GM10266 (cell line): ENCODE measurements around the gene FGF9.

Source experiments
- DNase-seq: peaks from one replicate; pipeline ENCODE4 v3.0.0; 2012; ENCODE audit errors: extremely low spot score
- TF ChIP-seq, protein P1 (sequence below): IDR thresholded peaks from 2 replicates; pipeline ENCODE4 v1.5.1; 2012; ENCODE audit warnings: mild to moderate bottlenecking, low read depth; ENCODE audit not compliant: control insufficient read depth, insufficient read depth; ENCODE audit errors: missing control alignments

Gene FGF9

GRCh38 chr13:21674490-21675009, 3.7 kb downstream of the FGF9 start:
- TF ChIP-seq, protein P1, sequence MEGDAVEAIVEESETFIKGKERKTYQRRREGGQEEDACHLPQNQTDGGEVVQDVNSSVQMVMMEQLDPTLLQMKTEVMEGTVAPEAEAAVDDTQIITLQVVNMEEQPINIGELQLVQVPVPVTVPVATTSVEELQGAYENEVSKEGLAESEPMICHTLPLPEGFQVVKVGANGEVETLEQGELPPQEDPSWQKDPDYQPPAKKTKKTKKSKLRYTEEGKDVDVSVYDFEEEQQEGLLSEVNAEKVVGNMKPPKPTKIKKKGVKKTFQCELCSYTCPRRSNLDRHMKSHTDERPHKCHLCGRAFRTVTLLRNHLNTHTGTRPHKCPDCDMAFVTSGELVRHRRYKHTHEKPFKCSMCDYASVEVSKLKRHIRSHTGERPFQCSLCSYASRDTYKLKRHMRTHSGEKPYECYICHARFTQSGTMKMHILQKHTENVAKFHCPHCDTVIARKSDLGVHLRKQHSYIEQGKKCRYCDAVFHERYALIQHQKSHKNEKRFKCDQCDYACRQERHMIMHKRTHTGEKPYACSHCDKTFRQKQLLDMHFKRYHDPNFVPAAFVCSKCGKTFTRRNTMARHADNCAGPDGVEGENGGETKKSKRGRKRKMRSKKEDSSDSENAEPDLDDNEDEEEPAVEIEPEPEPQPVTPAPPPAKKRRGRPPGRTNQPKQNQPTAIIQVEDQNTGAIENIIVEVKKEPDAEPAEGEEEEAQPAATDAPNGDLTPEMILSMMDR: no peak

GRCh38 chr13:21675095-21675991, 4.5 kb downstream of the FGF9 start:
- DNase-seq: peak; percentile 50

More at GRCh38 chr13:21674490-21675009, 3.7 kb downstream of the FGF9 start:
- peak; percentile 58 for DNase-seq

DNA sequence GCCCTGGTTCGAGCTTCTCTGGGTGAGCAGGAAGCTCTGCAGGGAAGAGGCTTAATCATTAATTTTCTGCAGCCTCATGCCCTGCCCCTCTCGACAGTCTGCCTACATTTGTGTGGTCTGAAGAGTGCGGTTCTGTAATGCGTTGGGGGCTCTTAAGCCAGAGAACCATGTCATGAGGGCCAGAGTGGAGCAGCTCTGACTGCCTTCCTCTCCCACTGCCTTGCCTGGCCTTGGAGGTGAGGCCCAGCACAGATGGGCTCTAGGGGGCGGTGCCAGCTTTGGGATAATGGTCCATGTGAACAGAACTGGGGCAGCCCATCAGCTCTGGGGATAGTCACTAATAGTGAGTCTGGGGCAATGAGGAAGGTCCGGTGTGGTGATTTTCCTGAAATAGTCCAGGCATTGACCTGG, 5.7 kb downstream of the FGF9 start:
- TF ChIP-seq, protein P1: peak; percentile 50
- DNase-seq: peak; percentile 38

More at GRCh38 chr13:21675095-21675991, 4.5 kb downstream of the FGF9 start:
- TF ChIP-seq, protein P1: no peak

DNA sequence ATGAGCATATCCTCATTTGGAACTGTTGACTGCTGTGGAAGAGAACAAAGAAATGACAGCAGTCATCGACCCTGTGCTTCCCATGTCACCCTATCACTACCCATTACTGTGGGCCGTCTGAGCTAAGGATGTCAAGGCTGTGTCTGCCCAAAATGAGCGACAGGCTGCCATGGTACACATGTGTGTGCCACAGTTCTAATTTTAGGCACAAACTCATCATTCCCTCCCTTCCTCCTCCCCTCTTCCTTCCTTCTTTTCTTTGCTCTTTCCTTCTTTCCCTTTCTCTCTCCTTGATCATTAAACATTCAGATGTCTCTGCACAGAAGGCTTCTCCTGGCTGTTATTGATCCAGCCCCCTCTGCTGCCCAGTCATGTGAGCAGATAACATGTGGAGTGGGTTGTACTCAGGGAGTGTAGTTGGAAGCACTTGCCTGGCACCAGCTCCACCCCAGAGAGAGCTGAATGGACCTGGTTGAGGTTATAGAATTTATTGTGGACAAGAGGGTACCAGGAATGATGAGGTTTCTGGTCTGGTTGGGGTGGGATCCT, 6.3 kb downstream of the FGF9 start:
- TF ChIP-seq, protein P1: no peak
- no peak for DNase-seq

GRCh38 chr13:21683034-21683733, 12.3 kb downstream of the FGF9 start:
- no peak for DNase-seq

DNA sequence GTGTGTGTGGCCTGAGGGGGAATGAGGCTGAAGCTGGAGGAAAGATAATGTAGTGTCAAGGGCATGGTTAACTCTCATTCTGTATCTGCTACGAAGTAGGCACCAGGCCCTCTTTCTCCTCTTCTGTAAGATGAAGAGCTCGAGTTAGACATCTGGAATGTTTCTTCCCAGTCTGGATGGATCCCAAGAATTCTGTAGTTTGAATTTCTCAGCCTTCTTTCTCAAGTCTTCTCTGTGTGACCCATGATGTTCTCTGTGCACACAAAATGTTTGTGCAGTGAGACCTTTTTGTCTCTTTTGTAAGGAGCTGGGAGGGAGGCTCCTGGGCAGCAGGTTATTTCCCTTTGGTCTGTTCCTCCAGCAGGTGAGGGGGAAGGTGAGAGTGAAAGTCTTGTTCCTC, 13.7 kb downstream of the FGF9 start:
- no peak for DNase-seq
- TF ChIP-seq, protein P1: no peak

More at GRCh38 chr13:21683034-21683733, 12.3 kb downstream of the FGF9 start:
- TF ChIP-seq, protein P1: no peak
